Heart left ventricle (tissue), 13 donors: ENCODE results near the gene MAPKAP1.

Source experiments
- POLR2A ChIP-seq, 2 donors: fragments of 450-650 bp; IDR thresholded peaks; one replicate each; pipeline ENCODE4 v1.6.1; 2017; ENCODE audit warnings: antibody characterized with exemption in 2 of 2, mild to moderate bottlenecking in 2 of 2, moderate library complexity in 2 of 2
- TF ChIP-seq, protein P1 (sequence below), 12 donors: fragments of 200-600 bp; sonication (generic) in 4 of 12; IDR thresholded peaks; one replicate each; pipeline versions ENCODE4 v1.5.0 to v1.8.0; 2018 to 2022; ENCODE audit warnings: antibody characterized with exemption in 12 of 12, mild to moderate bottlenecking in 5 of 12
- donor health status: ischemic (EF 13 %, LVEDD 7.1; RV severe dilation, severe dysfunction).
- donor health status: DM: no; HTN: yes; CAD: no.
- donor health status: DM: no; HTN: no; CAD: no.
- donor health status: ischemic (EF 25% LVEDD 6.9; RV normal size, moderate dysfunction).
- donor health status: ischemic (EF 25% LVEDD 5.7; RV mildly dilated, moderate dysfunction).
- donor health status: ischemic (EF 35%, LVEDD 5.7; RV mildly dilated, moderate dysfunction).
- donor health status: nonischemic (EF 11% LVEDD 7.7; RV severe dilation, severe dysfunction).
- donor health status: DM: yes; HTN: yes; CAD: no.
- donor health status: PGD.
- donor health status: ischemic (EF 29% LVEDD 5.4; RV normal size, mild dysfunction).
- donor health status: nonischemic (EF 23%, LVEDD 6.1; RV moderate dilation, normal function).

DNA sequence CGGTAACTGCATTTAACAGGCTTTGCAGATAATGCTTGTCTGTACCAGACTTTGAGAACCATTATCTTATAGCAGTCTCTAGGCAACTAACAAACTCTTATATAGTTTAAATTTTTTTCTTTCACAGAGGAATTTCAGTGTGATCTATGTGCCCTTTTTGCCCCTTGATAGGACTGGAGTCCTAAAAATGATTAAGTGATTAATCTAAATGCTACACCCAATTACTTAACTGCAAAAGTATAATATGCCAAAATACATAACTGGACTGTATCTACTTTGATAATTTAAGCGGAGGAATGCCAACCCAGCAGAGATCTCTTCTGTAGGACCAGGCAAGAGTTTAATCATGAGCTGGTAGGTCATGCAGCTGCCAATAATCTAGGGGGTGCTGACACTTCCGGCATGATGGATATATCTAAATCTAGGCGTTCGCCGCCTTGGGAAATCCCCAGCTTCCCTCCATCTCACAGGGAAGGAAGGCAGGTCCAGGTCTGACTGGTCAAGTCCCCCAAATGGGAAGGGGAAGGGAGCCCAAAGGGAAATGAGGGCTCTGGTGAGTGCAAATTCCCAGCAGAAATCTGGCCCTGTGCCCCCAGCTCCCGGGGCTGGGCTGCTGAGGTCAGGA lies 239.8 kb downstream of the MAPKAP1 start:
- TF ChIP-seq, protein P1, sequence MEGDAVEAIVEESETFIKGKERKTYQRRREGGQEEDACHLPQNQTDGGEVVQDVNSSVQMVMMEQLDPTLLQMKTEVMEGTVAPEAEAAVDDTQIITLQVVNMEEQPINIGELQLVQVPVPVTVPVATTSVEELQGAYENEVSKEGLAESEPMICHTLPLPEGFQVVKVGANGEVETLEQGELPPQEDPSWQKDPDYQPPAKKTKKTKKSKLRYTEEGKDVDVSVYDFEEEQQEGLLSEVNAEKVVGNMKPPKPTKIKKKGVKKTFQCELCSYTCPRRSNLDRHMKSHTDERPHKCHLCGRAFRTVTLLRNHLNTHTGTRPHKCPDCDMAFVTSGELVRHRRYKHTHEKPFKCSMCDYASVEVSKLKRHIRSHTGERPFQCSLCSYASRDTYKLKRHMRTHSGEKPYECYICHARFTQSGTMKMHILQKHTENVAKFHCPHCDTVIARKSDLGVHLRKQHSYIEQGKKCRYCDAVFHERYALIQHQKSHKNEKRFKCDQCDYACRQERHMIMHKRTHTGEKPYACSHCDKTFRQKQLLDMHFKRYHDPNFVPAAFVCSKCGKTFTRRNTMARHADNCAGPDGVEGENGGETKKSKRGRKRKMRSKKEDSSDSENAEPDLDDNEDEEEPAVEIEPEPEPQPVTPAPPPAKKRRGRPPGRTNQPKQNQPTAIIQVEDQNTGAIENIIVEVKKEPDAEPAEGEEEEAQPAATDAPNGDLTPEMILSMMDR (IDR thresholded peaks at IDR 0.05), result no peak
- no peak for TF ChIP-seq POLR2A (IDR thresholded peaks at IDR 0.05)
